Hematopoietic multipotent progenitor cell treated with erythropoietin and hydrocortisone succinate and interleukin-3 and kit ligand, for 6 days (in vitro differentiated cells): ENCODE data around the gene RECQL5.
A peak's percentile ranks its signal among the peaks of the same experiment; 100 is the strongest.
"Not testable (repeated sequence)": the region's sequence is repeated elsewhere in the genome, so short reads cannot be mapped to it uniquely, and the experiment has no call there.

Source experiments
- DNase-seq: peaks from one replicate; pipeline ENCODE4 v3.0.0-alpha.2; 2015

Gene RECQL5

DNA sequence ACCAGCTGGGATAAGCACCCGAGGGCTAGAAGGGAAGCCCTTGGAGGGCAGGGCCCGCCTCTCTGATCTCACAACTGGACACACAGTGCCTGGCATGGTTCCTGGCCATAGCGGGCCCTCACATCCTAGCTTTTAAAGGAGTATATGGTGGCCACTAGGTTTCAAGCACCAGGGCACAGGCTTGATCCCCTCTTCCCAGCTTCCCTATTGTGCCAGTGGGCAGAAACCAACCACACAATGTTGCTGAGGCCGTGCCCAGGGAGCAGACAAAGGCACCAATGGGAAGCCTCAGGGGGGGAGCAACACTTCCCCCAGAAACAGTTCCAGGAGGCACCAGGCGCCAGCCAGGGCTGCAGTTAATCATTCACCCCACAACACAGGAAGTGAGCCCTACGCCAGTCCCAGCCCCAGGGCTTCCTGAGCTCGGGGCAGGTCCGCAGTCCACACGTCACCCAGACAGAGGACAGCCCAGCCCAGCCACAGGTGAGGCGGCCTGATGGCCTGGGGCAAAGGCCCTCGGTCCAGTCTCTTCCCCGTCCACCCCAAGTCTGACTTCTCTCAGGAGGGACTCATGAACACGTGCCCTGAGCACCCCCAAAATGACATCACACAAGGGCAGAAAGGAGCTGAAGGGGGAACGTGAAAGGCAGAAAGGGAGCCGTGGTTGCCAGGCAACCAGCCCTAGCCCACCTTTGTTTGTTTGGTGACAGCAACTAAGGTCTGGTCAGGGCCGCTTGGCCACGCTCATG is 20.9 kb downstream of the RECQL5 start:
- DNase-seq = peak; percentile 82

DNA sequence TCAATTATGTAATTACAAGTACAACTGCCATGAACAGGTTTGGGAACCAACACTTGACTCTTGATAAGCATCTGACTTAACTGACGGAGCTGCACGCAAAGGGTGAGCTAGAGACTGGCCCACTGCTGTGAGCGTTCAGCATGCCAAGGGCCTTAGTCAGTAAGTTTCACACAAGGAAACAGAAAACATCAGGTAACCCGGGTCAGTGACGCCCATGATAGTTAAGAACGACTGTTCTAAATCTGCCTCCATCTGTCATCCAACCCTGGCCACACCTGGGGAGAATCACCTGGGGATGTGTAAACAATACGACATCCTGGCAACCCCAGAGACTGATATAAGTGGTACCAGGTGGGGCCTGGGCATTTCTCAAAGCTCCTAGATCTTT is 21.5 kb downstream of the RECQL5 start:
- peak; percentile 72 for DNase-seq

DNA sequence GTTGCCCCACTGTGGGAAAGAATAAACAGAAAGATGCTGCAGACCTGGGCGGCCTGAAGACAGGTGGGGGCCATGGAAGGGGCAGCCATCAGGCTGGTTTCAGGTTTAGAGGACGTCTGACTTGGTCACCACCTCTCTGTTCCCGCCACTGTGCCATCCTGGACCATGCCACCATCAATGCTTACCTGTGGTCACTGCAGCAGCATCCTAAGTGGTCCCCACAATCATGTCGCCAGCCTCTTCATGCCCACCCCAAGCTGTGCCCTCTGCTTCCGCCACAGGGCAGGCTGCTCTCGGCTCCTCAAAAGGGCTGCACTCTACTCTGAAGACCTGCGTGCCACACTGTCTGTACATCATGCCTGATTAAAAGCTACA is 23.3 kb downstream of the RECQL5 start:
- DNase-seq = no peak

DNA sequence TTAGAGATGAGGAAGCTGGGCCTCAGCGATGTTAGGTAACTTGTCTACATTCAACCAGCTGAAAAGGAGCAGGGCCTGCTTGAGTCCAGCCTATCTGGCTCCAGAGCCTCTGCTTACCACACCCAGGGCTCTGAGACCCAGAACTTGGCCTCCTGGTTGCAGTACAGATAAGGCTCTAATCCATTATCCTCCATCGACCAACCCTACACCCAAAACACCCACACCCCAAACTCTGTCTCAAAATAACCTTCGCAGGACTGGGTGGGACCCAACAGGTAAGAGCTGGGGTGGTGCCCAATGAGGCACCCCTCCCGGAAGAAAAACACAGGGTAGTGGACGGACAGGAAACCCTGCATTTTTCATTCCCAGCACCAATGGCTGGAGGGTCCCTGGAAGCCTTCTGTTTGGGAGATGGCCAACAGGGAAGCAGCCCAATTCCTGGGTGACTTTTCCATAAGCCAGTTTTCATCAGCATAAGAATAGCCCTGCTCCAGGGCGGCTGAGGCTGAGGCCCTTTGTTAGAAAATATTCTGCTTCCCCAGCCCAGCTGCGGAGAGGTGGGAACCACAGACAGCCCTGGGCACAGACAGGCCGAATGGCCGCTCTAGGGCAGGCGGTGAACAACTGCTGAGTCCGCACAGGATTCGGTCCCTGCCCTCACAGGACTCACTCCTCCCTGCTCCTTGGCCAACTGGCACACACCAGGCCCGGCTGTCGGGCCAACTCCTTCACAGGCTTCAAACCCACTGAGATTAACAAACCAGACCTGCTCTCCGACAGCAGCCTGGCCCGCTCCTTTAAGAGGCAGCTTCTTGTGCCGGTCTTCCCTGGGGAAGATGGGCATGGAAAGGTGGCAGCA is 23.9 kb downstream of the RECQL5 start:
- DNase-seq = peak; percentile 94

DNA sequence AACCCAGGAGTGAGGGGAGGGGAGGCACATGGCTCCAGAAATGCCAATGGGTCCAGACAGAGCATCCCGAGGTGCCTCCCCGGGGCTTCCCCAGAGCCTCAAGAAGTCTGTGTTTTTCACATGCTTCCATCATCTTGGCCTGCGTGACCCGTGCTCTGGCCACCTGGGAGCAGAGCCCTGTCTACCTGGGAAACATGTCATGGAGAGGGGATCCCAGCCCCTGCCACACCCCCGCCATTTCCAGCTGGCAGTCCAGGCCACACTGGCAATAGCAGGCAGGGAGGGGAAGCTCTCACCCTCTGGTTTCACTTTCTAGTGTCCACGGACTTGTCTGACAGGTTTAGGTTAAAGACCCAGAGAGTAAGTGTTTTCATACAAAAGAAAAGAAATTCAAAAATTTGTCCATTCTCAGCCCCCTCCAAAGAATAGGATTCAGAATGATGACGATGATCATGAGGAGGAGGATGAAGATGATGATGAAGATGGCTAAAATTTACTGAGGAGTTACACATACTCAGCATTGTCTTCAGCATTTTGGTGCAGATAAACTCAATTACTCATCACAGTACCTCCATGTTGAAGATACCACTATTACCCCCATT is 24.7 kb downstream of the RECQL5 start:
- peak; percentile 39 for DNase-seq

DNA sequence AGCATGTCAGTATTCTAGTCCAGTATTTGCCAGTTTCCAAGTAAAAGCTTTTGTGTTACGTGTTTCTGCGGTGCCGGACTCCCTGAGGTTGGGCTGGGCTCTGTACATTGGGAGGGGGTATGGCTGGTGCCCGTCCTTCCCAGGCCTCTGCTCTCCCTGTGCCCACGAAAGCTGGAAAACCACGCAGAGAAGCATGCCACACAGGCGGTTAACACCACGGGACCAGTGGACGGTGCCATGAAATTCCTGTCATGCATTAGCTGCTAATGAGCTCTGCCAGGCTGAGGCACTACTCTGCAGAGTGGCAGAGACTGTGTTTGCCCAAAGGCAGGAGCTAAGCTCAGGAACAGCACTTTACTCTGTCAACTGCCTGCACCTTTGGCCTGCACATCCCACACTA is 25.6 kb downstream of the RECQL5 start:
- DNase-seq = no peak

DNA sequence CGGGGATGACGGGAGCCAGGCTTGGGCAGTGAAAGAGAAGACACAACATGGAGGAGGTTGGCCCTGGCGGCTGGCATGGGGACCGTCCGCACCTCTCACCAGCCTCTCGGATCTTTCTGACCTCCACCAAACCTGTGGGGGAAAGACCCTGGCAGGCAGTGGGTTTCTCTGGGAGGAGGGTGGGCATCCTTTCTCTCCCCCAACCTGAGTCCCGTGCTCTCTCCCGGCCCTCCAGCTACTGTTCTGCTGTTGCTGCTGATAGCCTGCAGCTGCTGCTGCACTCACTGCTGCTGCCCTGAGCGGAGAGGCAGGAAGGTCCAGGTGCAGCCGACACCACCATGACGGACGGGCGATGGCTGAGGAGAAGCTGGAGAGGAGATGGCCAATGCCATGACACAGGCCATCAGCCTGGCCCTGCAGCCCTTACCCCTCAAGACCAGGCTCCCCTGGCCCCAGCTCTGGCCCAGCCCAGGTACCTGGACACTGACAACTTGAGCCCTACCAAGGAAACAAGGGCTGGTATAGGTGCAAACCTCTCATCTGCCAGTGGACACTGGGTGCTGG is 26.3 kb downstream of the RECQL5 start:
- DNase-seq = no peak

DNA sequence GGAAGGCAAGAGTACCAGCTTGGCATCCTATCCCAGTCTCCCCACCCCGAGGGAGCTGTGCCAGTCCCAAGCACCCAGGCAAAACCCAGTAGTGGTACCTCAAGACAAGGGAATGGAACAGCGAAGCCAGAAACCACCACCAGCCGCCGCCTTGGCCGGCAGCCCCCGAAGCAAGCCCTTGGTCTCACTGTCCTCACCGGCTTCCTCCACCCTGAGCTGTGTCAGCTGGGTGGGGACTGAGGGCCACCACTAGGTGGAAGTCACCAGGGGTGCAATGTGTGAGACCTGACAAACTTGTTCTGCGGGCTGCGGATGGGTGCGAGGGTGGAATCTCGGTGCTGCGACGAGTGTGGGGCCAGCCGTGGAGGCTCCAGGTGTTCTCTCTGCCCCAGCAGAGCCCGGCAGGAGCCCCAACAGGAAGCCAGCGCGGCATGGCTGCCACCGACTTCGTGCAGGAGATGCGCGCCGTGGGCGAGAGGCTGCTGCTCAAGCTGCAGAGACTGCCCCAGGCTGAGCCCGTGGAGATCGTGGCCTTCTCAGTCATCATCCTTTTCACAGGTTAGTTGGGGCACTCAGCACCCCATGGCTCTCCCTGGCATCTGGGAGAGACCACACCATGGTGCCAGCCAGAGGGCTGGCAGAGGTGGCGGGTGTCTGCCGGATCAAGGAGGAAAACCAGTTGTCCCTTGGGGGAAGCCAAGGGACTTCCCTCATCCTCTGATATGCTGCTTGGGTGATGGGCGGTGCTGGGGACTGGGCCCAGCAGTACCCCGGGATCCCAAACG is 27.0 kb downstream of the RECQL5 start:
- DNase-seq = peak; percentile 37

DNA sequence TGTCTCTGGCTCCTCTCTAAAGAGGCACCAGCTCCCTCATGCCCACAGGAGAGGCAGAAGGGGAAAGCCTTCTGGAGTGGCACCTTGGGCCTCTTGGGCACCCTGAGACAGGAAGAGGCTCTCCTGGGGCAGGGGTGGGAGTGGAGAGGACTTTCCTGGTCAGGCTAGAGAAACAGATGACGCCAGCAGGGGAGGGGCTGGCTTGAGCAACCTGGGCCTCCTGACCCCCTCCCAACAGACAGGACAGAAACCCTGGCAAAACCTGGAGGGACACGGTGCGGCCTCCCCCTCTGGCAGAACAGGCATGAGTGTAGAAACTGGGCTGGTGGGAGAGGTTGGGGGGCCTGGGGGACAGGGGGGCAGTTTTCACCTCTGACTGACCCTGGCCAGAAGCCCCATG is 27.6 kb downstream of the RECQL5 start:
- no peak for DNase-seq

DNA sequence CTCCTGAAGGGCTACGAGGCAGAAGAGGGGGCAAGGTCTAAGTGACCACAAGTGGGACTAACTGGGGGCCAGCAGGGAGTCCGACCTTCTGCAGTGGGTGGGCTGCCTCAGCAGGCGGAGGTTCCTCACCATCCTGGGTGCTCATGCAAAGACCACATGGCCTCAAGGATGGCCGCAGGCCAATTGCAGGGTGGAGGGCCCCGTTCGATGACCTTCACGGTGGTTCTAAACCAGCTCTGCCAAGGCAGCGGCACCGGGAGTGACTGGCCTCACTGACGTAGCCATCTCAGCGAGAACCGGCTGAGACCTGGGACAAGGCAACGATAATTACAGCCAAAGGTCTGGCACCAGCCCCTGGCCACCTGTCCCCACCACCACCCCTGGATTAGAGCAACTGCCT is 28.1 kb downstream of the RECQL5 start:
- no peak for DNase-seq

DNA sequence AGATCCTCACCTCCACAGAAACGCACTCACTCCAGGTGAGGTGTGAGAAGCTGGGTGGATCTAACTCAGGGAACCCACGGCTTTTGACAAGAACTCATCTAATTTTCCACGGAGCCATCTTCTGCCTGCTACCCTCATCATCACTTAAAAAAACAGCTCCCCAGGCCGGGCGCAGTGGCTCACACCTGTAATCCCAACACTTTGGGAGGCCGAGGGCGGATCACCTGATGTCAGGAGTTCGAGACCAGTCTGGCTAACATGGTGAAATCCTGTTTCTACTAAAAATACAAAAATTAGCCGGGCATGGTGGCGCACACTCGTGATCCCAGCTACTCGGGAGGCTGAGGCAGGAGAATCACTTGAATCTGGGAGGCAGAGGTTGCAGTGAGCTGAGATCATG is 28.9 kb downstream of the RECQL5 start:
- DNase-seq = not testable (repeated sequence)

DNA sequence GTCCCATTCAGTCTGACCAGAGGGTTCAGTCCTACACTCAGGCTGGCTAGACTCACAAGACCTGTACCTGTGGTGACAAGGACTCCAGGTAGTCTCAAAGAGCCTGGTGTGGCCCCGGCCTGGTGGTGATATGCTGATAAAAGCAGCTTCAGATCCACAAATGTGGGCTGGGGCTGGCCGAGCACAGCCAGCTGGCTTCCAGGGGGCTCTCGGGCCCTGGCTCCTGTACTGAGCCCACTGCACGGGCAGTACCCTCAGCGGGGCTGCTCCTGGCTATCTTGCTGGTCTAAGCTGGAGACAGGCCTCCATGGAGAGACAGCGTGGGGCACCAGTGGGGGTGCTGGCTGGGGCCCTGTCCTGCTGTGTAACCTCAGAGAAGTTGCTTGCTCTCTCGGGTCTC is 29.4 kb downstream of the RECQL5 start:
- DNase-seq = peak; percentile 30

DNA sequence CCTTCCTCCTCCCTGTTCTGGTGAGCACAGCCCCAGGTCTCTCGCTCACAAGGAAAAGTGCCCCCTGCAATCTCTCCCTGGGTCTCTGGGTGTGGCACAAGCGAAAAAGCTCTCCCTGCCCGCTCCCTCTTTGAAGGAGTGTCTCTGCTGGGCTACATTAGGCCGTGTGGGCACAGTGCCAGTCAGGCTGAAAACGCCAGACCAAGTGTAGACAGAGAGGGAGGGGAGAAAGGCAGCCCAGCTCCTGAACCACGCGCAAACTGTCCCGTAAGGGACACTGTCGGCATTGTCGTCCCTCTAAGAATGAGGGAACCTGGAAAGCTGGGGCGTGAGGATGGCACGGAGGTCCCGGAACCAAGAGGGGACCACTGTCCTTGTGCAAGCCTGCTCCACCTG is 29.8 kb downstream of the RECQL5 start:
- peak; percentile 91 for DNase-seq

DNA sequence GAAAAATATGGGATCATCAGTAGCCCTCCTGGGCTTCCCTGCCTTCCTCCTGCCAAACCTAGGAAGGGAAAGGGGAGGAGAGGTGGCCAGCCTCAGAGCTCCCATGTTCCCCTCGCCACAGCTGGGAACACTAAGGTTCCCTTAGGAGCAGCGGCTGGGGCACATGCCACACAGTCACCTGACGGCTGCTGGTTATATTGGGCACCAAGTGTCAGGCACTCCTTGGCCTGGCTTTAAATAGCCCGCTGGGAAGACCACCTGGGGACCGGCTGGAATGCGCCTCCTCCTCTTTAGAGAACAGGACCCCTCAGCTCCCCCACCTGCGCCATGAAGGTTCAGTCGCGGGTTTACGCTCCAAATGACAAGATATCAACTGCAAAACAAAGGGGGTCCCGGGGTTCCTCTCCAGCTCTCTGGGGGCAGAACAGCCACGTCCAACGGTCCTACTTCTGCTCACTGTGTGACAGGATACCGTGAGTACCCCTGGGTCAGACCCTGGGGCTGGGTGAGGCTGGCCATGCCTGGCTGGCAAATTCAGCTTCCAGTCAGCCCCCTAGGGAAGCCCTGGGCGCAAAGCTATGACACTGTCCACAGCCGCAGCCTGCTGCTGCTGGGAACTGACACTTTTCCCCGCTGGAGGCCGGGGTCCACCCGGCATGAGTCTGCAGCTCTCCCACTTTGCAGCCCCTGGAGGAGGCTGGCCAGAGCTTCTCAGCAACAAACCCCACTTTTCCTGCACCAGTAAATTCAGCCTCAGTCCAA is 30.4 kb downstream of the RECQL5 start:
- no peak for DNase-seq

DNA sequence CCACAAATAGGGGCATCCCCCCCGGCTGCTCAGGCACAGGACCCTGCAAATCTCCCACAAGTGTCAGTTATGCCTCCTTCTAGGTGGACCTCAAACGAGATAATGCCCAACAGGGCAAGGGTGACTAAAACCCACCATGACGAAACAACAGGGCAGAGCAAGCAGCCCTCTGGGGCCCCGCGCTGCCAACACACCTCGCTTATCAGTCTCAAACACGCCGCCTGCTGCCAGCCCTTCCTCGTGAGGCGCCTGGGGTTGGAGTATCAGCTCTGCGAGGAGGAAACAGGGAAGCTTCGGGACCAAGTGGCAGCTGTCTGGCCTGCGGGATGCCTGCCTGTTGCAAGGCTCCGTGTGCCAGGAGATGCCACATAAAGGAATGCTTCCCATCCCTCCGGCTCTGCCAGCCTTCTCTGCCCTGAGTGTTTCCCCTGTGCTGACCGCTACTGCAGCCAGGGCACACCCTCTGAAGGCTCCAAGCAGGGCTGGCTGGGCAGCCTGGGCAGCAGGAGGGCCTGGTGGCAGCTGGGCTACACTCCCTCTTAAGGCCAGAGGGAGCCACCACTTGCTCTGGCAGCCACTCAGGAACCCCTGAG is 31.2 kb downstream of the RECQL5 start:
- DNase-seq = peak; percentile 98

DNA sequence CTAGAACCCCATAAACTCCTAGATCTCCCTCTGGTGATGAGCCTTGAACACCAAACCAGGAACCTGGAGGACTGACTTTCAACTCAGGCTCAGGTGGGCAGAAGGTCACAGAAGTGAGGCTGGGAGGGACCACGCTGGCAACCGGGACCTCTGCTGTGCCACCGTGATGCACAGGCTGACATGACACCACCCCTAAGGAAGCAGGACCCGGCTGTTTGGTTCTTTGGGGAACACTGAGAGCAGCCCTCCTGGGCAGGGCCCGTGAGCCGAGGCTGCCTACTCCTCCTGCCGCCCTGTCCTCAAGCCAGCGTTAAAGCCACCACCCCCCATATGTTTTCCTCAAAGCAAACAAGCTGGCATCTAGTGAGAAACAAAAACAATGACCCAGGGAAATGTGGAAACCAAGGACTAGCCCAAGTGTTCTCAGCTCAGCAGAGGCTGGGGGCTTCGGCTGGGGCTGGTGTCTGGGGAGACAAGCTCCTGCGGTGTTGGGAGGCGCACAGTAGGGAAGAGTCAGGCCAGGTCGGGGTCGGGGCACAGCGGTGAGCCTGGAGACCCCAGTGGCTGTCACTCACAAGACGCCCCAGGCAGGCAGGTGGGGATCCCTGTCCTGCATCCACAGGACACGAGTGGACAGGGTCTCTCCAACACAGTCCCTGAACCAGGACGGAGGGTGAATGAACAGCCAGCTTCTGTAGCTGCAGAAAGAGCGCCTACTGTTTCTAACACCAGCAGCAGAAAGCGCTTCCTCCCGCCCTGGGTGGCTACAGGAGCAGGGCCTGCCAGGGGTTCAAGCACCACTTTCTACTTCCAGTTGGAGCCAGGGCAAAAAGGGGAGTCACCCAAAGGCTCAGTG is 32.0 kb downstream of the RECQL5 start:
- peak; percentile 45 for DNase-seq

DNA sequence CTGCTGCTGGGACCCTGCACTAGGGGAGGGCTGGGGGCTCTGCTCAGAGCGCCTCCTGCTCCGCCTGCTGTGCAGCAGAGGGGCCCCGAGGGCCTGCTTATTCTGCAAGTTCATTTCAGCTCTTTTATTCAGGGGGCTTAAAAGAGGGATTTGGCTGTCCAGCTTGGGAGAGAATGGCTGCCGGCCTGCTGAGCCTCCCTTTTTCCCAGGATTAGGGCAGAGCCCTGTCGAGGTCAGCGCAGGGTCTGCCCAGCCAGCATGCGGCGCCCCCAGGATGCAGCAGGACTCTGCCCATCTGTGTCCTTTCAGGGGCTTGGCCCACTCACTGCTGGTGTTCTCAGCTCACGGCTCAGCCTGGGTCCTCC is 32.6 kb downstream of the RECQL5 start:
- no peak for DNase-seq

DNA sequence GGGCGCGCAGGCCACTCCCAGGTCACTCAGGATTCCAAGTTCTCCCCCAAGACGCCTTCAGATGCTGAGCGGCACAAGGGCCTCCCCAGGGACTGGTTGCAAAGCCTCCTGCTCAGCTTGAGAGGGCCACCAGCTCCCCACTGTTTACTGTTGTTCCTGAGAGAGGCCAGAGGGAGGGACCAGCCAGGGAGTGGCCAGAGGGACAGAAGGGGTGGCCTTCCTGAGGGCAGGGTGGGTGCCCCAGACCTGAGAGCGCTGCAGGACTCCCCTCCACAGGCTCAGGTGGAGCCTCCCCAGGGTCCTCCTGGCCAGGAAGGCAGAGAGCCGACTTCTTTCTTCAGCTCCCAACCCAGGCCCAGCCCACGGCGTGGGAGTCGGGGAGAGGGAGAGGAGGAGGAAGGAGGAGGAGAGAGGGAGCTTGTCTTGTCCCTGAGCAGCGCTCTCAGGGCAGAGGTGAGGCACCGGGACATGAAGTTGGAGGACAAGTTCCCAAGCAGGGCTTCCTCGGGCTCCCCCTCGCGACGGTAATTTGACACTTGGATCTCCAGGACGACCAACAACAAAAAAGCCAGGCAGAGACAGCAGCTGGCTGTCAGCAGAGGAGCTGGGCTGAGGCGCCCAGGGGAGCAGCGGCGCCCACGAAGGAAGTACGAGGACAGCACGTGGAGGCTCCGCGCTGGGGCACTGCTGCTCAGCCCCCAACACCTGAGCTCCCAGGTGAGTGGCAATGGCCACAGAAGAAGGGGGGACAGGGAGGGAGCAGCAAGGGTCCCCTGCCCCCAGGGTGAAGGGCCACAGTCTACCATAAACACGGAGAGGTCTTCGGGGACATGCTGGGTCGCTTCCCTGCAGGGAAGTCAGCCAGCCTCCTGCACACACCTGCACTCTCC is 33.2 kb downstream of the RECQL5 start:
- peak; percentile 96 for DNase-seq

DNA sequence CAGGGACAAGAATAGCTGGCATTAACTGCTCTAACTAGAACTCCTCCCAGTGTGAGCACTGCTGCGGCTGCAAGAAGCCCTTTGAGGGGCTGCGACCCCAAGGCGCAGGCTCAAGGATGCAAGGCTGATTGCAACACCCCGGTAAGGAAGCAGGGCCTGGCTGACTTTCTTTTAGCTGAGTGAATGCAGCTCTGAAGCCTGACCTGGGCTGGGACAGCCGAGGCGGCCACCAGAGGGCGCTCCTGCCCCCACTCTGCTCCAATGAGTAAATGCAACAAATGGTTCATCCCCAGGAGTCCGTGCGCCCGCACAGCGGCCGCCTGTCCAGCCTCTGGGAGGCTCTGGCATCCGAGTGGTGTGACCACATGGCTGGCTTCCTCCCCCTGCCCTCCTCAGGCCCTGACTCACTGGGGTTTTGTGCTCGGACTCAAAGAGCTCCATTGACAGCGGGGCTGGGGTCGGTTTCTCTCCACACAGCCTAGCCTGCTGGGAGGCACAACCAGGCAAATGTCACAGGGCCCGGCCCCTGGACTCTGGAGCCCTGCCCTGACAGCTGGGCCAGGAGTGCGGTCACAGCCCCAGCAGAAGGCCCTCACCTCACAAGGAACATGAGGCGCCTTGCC is 34.0 kb downstream of the RECQL5 start, which contains the start of gene SMIM5:
TSS of gene SMIM5 (plus strand) at position 572 of the 623 bp plus-strand sequence. CDS start 6,768 bp downstream, outside the sequence.
- peak; percentile 91 for DNase-seq
